Effector CD8-positive, alpha-beta T cell (primary cell): ENCODE results near the gene GIMAP1.

ENCODE experiments used
- DNase-seq: peaks from one replicate; lab custom pipeline; 2025; lab: John Stamatoyannopoulos, UW

GIMAP1 gene

GRCh38 chr7:150722431-150722931 lies 6.1 kb downstream of the GIMAP1 start:
- no peak for DNase-seq

- no peak for DNase-seq
Measured at GRCh38 chr7:150723467-150723866, 7.1 kb downstream of the GIMAP1 start.

GRCh38 chr7:150727381-150727780 lies 11.0 kb downstream of the GIMAP1 start:
- no peak for DNase-seq

- no peak for DNase-seq
Measured at GRCh38 chr7:150728011-150728410, 11.6 kb downstream of the GIMAP1 start.

GRCh38 chr7:150728609-150729008 lies 12.2 kb downstream of the GIMAP1 start:
- no peak for DNase-seq

- DNase-seq: no peak
Measured at GRCh38 chr7:150731916-150732315, 15.5 kb downstream of the GIMAP1 start.

GRCh38 chr7:150732786-150733481 lies 16.5 kb downstream of the GIMAP1 start:
- DNase-seq: no peak

- no peak for DNase-seq
Measured at GRCh38 chr7:150733482-150734095, 17.2 kb downstream of the GIMAP1 start.

- DNase-seq: no peak
Measured at GRCh38 chr7:150734254-150734653, 17.8 kb downstream of the GIMAP1 start.

- DNase-seq: no peak
Measured at GRCh38 chr7:150735596-150736358, 19.4 kb downstream of the GIMAP1 start.

GRCh38 chr7:150736864-150737263 lies 20.5 kb downstream of the GIMAP1 start:
- DNase-seq: no peak

- DNase-seq: no peak
Measured at GRCh38 chr7:150737265-150738055, 21.0 kb downstream of the GIMAP1 start, which contains the start of gene GIMAP5. Gene GIMAP5, plus strand, starts transcription at chr7:150737418. Its CDS starts 3,467 bp downstream, at chr7:150740885.

- no peak for DNase-seq
Measured at GRCh38 chr7:150738092-150738491, 21.7 kb downstream of the GIMAP1 start.

GRCh38 chr7:150738591-150739001 lies 22.2 kb downstream of the GIMAP1 start:
- DNase-seq: no peak

- DNase-seq: no peak
Measured at GRCh38 chr7:150739033-150739432, 22.6 kb downstream of the GIMAP1 start.

GRCh38 chr7:150740053-150740452 lies 23.6 kb downstream of the GIMAP1 start:
- no peak for DNase-seq

- DNase-seq: no peak
Measured at GRCh38 chr7:150742286-150742968, 26.0 kb downstream of the GIMAP1 start.

- DNase-seq: no peak
Measured at GRCh38 chr7:150744041-150744656, 27.7 kb downstream of the GIMAP1 start.

- DNase-seq: no peak
Measured at GRCh38 chr7:150745086-150745485, 28.7 kb downstream of the GIMAP1 start.

GRCh38 chr7:150745876-150746275 lies 29.5 kb downstream of the GIMAP1 start:
- DNase-seq: no peak

- no peak for DNase-seq
Measured at GRCh38 chr7:150746921-150747320, 30.5 kb downstream of the GIMAP1 start.
